Activated T-helper 1 cell treated with anti-CD3 and anti-CD28 coated beads, Interleukin-12 subunit alpha, Interleukin-12 subunit beta, Interleukin-2, Interleukin-4 antibody, amounts not matched to agents 30 ng/mL and 10 ng/mL and 1 ng/mL, durations not matched to agents 14 hours and 24 hours and 36 hours (primary cell): Measurements from ENCODE around the gene PLA2G6. TPM values are rescaled to one million over a fixed set of nuclear protein-coding genes. Genes with fewer than 3 reads are reported as not detected.

Source experiments
- DNase-seq: peaks from one replicate; pipeline ENCODE4 v3.0.0; 2021; ENCODE audit warnings: low spot score
- H3K27ac Mint-ChIP-seq: one replicate; pipeline ENCODE4 v1.8.0; 2021; ENCODE audit warnings: mild to moderate bottlenecking, mixed read lengths
- H3K27me3 Mint-ChIP-seq: one replicate; pipeline ENCODE4 v1.8.0; 2022; ENCODE audit warnings: mild to moderate bottlenecking, moderate library complexity, mixed read lengths; ENCODE audit not compliant: insufficient read depth
- H3K36me3 Mint-ChIP-seq: one replicate; pipeline ENCODE4 v1.8.0; 2021; ENCODE audit warnings: low read depth, mixed read lengths
- H3K4me1 Mint-ChIP-seq: one replicate; pipeline ENCODE4 v1.8.0; 2021; ENCODE audit warnings: low read depth, mixed read lengths
- H3K4me3 Mint-ChIP-seq: one replicate; pipeline ENCODE4 v1.8.0; 2021; ENCODE audit warnings: mild to moderate bottlenecking, moderate library complexity, mixed read lengths
- H3K9me3 Mint-ChIP-seq: one replicate; pipeline ENCODE4 v1.8.0; 2021; ENCODE audit warnings: mixed read lengths
- intact Hi-C: fragments of 100-400 bp; cut with micrococcal nuclease; formaldehyde crosslinking; loops from one replicate; pipeline ENCODE4 v1.15.1; 2024
- total RNA-seq: library from RNA; stranded (reverse); gene quantifications from 2 replicates; pipeline ENCODE4 v1.2.3, GENCODE V29; 2022

PLA2G6 gene
- 34.8 and 34.9 TPM in 2 replicates for total RNA-seq

GRCh38 chr22:38181453-38182200 is at the start of gene PLA2G6:
Gene PLA2G6 (minus strand): TSS chr22:38181830. CDS start chr22:38169426, 12,404 bp downstream.
- Mint-ChIP-seq H3K27ac (peak within 1 kb of the TSS; percentile 95), H3K27me3 (peaks cover 10% of the 10 kb centered on the region), H3K4me3 (peak within 1 kb of the TSS; percentile 89), H3K9me3 (no peaks in the 10 kb centered on the region), H3K36me3 (peaks cover 6% of the 10 kb centered on the region), H3K4me1 (peaks cover 48% of the 10 kb centered on the region)
- intact Hi-C loops = loop anchor here (1.0 to 10.0 kb wide), 10 partner anchors 20 to 523 kb away; partner anchors contain the start of genes CBY1, CSNK1E, DDX17 and DMC1
- DNase-seq = peak; percentile 99

GRCh38 chr22:38230916-38231315 is 49.3 kb upstream of the PLA2G6 start:
- Mint-ChIP-seq H3K27ac (no peak overlapping the region), H3K4me1 (peaks cover 7% of the 10 kb centered on the region), H3K4me3 (no peak overlapping the region), H3K36me3 (peaks cover 16% of the 10 kb centered on the region), H3K9me3 (no peaks in the 10 kb centered on the region), H3K27me3 (no peaks in the 10 kb centered on the region)
- DNase-seq = no peak
- intact Hi-C loops = no loop called here

- peaks cover 14% of the 10 kb centered on the region for H3K36me3 Mint-ChIP-seq
- no peak overlapping the region for H3K4me3 Mint-ChIP-seq
- H3K27ac Mint-ChIP-seq = no peak overlapping the region
- H3K4me1 Mint-ChIP-seq = peaks cover 7% of the 10 kb centered on the region
- H3K27me3 Mint-ChIP-seq = no peaks in the 10 kb centered on the region
- DNase-seq = no peak
- intact Hi-C loops = no loop called here
- no peaks in the 10 kb centered on the region for H3K9me3 Mint-ChIP-seq
Measured at GRCh38 chr22:38230108-38230825, 48.6 kb upstream of the PLA2G6 start.

GRCh38 chr22:38228873-38229740 is 47.5 kb upstream of the PLA2G6 start:
- intact Hi-C loops = no loop called here
- Mint-ChIP-seq H3K9me3 (no peaks in the 10 kb centered on the region), H3K4me1 (peaks cover 7% of the 10 kb centered on the region), H3K4me3 (no peak overlapping the region), H3K27me3 (no peaks in the 10 kb centered on the region), H3K27ac (no peak overlapping the region), H3K36me3 (peaks cover 14% of the 10 kb centered on the region)
- DNase-seq = no peak

GRCh38 chr22:38228326-38228872 is 46.8 kb upstream of the PLA2G6 start:
- no peak overlapping the region for H3K27ac Mint-ChIP-seq

GRCh38 chr22:38226853-38227649 is 45.4 kb upstream of the PLA2G6 start:
- Mint-ChIP-seq H3K4me1 (peaks cover 7% of the 10 kb centered on the region), H3K9me3 (no peaks in the 10 kb centered on the region), H3K36me3 (peaks cover 14% of the 10 kb centered on the region), H3K27ac (peak overlapping the region; percentile 58), H3K4me3 (no peak overlapping the region), H3K27me3 (no peaks in the 10 kb centered on the region)
- DNase-seq = no peak
- intact Hi-C loops = no loop called here

More at GRCh38 chr22:38228326-38228872, 46.8 kb upstream of the PLA2G6 start:
- H3K36me3 Mint-ChIP-seq = peaks cover 14% of the 10 kb centered on the region
- no peak overlapping the region for H3K4me3 Mint-ChIP-seq
- no peak for DNase-seq
- intact Hi-C loops = no loop called here
- no peaks in the 10 kb centered on the region for H3K27me3 Mint-ChIP-seq
- H3K9me3 Mint-ChIP-seq = no peaks in the 10 kb centered on the region
- peaks cover 7% of the 10 kb centered on the region for H3K4me1 Mint-ChIP-seq

- Mint-ChIP-seq H3K9me3 (no peaks in the 10 kb centered on the region), H3K36me3 (peaks cover 4% of the 10 kb centered on the region), H3K4me3 (no peak overlapping the region), H3K27me3 (no peaks in the 10 kb centered on the region), H3K27ac (no peak overlapping the region), H3K4me1 (peaks cover 10% of the 10 kb centered on the region)
- intact Hi-C loops = no loop called here
- no peak for DNase-seq
Measured at GRCh38 chr22:38223289-38223960, 41.8 kb upstream of the PLA2G6 start.

- no peak overlapping the region for H3K27ac Mint-ChIP-seq
- no peak for DNase-seq
- no peaks in the 10 kb centered on the region for H3K9me3 Mint-ChIP-seq
- intact Hi-C loops = no loop called here
- H3K4me3 Mint-ChIP-seq = no peak overlapping the region
- no peaks in the 10 kb centered on the region for H3K27me3 Mint-ChIP-seq
- peaks cover 4% of the 10 kb centered on the region for H3K36me3 Mint-ChIP-seq
- H3K4me1 Mint-ChIP-seq = peaks cover 15% of the 10 kb centered on the region
Measured at GRCh38 chr22:38222797-38223119, 41.1 kb upstream of the PLA2G6 start.

- Mint-ChIP-seq H3K27ac (no peak overlapping the region), H3K36me3 (peaks cover 4% of the 10 kb centered on the region), H3K4me3 (no peak overlapping the region), H3K9me3 (no peaks in the 10 kb centered on the region), H3K4me1 (peaks cover 15% of the 10 kb centered on the region), H3K27me3 (no peaks in the 10 kb centered on the region)
- intact Hi-C loops = no loop called here
- no peak for DNase-seq
Measured at GRCh38 chr22:38221908-38222796, 40.5 kb upstream of the PLA2G6 start.

- peaks cover 4% of the 10 kb centered on the region for H3K36me3 Mint-ChIP-seq
- intact Hi-C loops = no loop called here
- DNase-seq = no peak
- H3K4me3 Mint-ChIP-seq = no peak overlapping the region
- H3K27ac Mint-ChIP-seq = no peak overlapping the region
- no peaks in the 10 kb centered on the region for H3K27me3 Mint-ChIP-seq
- no peaks in the 10 kb centered on the region for H3K9me3 Mint-ChIP-seq
- peaks cover 15% of the 10 kb centered on the region for H3K4me1 Mint-ChIP-seq
Measured at GRCh38 chr22:38221407-38221806, 39.8 kb upstream of the PLA2G6 start.
